ENCODE results near the gene KRTAP16-1. TPM values are rescaled to one million over a fixed set of nuclear protein-coding genes. Genes with fewer than 3 reads are reported as not detected.
"Not testable (repeated sequence)": the region's sequence is repeated elsewhere in the genome, so short reads cannot be mapped to it uniquely, and the experiment has no call there.

The KRTAP16-1 gene
- not detected in 2 replicates for total RNA-seq (2014; rRNA removed; shearing (Covaris generic))
- not detected in 2 replicates for polyA plus RNA-seq (2015; cell fraction: cytosol; rRNA removed)
- polyA plus RNA-seq (2015; cell fraction: nucleus; rRNA removed) = not detected in 2 replicates

GRCh38 chr17:41308918-41309359, at the start of gene KRTAP16-1:
Gene KRTAP16-1 (minus strand): TSS chr17:41309309. CDS start chr17:41309253, 56 bp downstream.
- no peak for DNase-seq (ENCODE audit: low read depth, low spot score)

GRCh38 chr17:41354536-41354935, 45.4 kb upstream of the KRTAP16-1 start:
- in situ Hi-C loops (cut with HindIII; ENCODE audit: low pct_unique_long_range_greater_than_20kb, low sequenced_read_pairs) = no loop called here
- DNase-seq (ENCODE audit: low read depth, low spot score) = no peak

More at GRCh38 chr17:41308918-41309359, at the start of gene KRTAP16-1:
- in situ Hi-C loops (cut with HindIII; ENCODE audit: low pct_unique_long_range_greater_than_20kb, low sequenced_read_pairs) = no loop called here

- in situ Hi-C loops (cut with HindIII; ENCODE audit: low pct_unique_long_range_greater_than_20kb, low sequenced_read_pairs) = no loop called here
- DNase-seq (ENCODE audit: low read depth, low spot score) = no peak
Observed at GRCh38 chr17:41352597-41353366, 43.7 kb upstream of the KRTAP16-1 start.

GRCh38 chr17:41351177-41351576, 42.1 kb upstream of the KRTAP16-1 start:
- no peak for DNase-seq (ENCODE audit: low read depth, low spot score)
- in situ Hi-C loops (cut with HindIII; ENCODE audit: low pct_unique_long_range_greater_than_20kb, low sequenced_read_pairs) = no loop called here

- DNase-seq (ENCODE audit: low read depth, low spot score); in situ Hi-C loops (cut with HindIII; ENCODE audit: low pct_unique_long_range_greater_than_20kb, low sequenced_read_pairs): not testable (repeated sequence)
Observed at GRCh38 chr17:41350381-41350878, 41.3 kb upstream of the KRTAP16-1 start, which contains the start of gene KRT33A. Gene KRT33A (minus strand): TSS chr17:41350828. CDS start chr17:41350767, 61 bp downstream.

- no peak for DNase-seq (ENCODE audit: low read depth, low spot score)
- in situ Hi-C loops (cut with HindIII; ENCODE audit: low pct_unique_long_range_greater_than_20kb, low sequenced_read_pairs) = no loop called here
Observed at GRCh38 chr17:41347869-41348760, 39.0 kb upstream of the KRTAP16-1 start.

- in situ Hi-C loops (cut with HindIII; ENCODE audit: low pct_unique_long_range_greater_than_20kb, low sequenced_read_pairs); DNase-seq (ENCODE audit: low read depth, low spot score): not testable (repeated sequence)
Observed at GRCh38 chr17:41346421-41346820, 37.3 kb upstream of the KRTAP16-1 start.

- no peak for DNase-seq (ENCODE audit: low read depth, low spot score)
- in situ Hi-C loops (cut with HindIII; ENCODE audit: low pct_unique_long_range_greater_than_20kb, low sequenced_read_pairs) = no loop called here
Observed at GRCh38 chr17:41345992-41346391, 36.9 kb upstream of the KRTAP16-1 start.

GRCh38 chr17:41343029-41343428, 33.9 kb upstream of the KRTAP16-1 start:
- in situ Hi-C loops (cut with HindIII; ENCODE audit: low pct_unique_long_range_greater_than_20kb, low sequenced_read_pairs) = no loop called here
- no peak for DNase-seq (ENCODE audit: low read depth, low spot score)

- in situ Hi-C loops (cut with HindIII; ENCODE audit: low pct_unique_long_range_greater_than_20kb, low sequenced_read_pairs) = no loop called here
- DNase-seq (ENCODE audit: low read depth, low spot score) = no peak
Observed at GRCh38 chr17:41340934-41341861, 32.1 kb upstream of the KRTAP16-1 start.

- no peak for DNase-seq (ENCODE audit: low read depth, low spot score)
- in situ Hi-C loops (cut with HindIII; ENCODE audit: low pct_unique_long_range_greater_than_20kb, low sequenced_read_pairs) = no loop called here
Observed at GRCh38 chr17:41340494-41340893, 31.4 kb upstream of the KRTAP16-1 start.

GRCh38 chr17:41339571-41340172, 30.6 kb upstream of the KRTAP16-1 start:
- in situ Hi-C loops (cut with HindIII; ENCODE audit: low pct_unique_long_range_greater_than_20kb, low sequenced_read_pairs) = no loop called here

GRCh38 chr17:41338961-41339485, 29.9 kb upstream of the KRTAP16-1 start:
- in situ Hi-C loops (cut with HindIII; ENCODE audit: low pct_unique_long_range_greater_than_20kb, low sequenced_read_pairs) = no loop called here
- DNase-seq (ENCODE audit: low read depth, low spot score) = no peak

More at GRCh38 chr17:41339571-41340172, 30.6 kb upstream of the KRTAP16-1 start:
- DNase-seq (ENCODE audit: low read depth, low spot score) = no peak

- no peak for DNase-seq (ENCODE audit: low read depth, low spot score)
- in situ Hi-C loops (cut with HindIII; ENCODE audit: low pct_unique_long_range_greater_than_20kb, low sequenced_read_pairs) = no loop called here
Observed at GRCh38 chr17:41335747-41336146, 26.6 kb upstream of the KRTAP16-1 start.

- in situ Hi-C loops (cut with HindIII; ENCODE audit: low pct_unique_long_range_greater_than_20kb, low sequenced_read_pairs) = no loop called here
- no peak for DNase-seq (ENCODE audit: low read depth, low spot score)
Observed at GRCh38 chr17:41334385-41335305, 25.5 kb upstream of the KRTAP16-1 start.
